CD14-positive monocyte (primary cell): Measurements from ENCODE around the gene SLC12A7. TPM values are rescaled to one million over a fixed set of nuclear protein-coding genes. Genes with fewer than 3 reads are reported as not detected.

Experiments used
- DNase-seq, 3 donors: peaks; one replicate each; pipeline ENCODE4 v3.0.0-alpha.2; 2011 to 2022
- H2AFZ ChIP-seq: 2 replicates; pipeline ENCODE4 v1.6.0; 2012; ENCODE audit warnings: mild to moderate bottlenecking, low read depth, low read length, inconsistent platforms; ENCODE audit not compliant: insufficient read depth, poor library complexity, severe bottlenecking
- H3K27ac ChIP-seq, 2 donors: 1 replicate in 1 of 2; 2 replicates in 1 of 2; pipeline ENCODE4 v1.5.1; 2012 to 2013; ENCODE audit warnings: low read length in 2 of 2, control low read depth in 1 of 2, inconsistent platforms in 1 of 2, low read depth in 1 of 2, mild to moderate bottlenecking in 1 of 2
- H3K27me3 ChIP-seq, 2 donors: one replicate each; pipeline versions ENCODE4 v1.6.0 to v1.6.1; 2011 to 2013; ENCODE audit warnings: low read length in 2 of 2; ENCODE audit not compliant: control insufficient read depth in 2 of 2, insufficient read depth in 2 of 2
- H3K36me3 ChIP-seq, 2 donors: replicated peaks in 1 of 2; 1 replicate in 1 of 2; 2 replicates in 1 of 2; pipeline versions ENCODE4 v1.5.1 to v1.6.1; 2012 to 2013; ENCODE audit warnings: low read length in 2 of 2, control low read depth in 1 of 2, inconsistent platforms in 1 of 2, mild to moderate bottlenecking in 1 of 2; ENCODE audit not compliant: insufficient read depth in 2 of 2, control insufficient read depth in 1 of 2
- H3K4me1 ChIP-seq, 2 donors: 1 replicate in 1 of 2; 2 replicates in 1 of 2; pipeline versions ENCODE4 v1.5.1 to v1.6.1; 2012 to 2013; ENCODE audit warnings: low read length in 2 of 2, control low read depth in 1 of 2, inconsistent platforms in 1 of 2, mild to moderate bottlenecking in 1 of 2, moderate library complexity in 1 of 2; ENCODE audit not compliant: insufficient read depth in 2 of 2, control insufficient read depth in 1 of 2
- H3K4me2 ChIP-seq: replicated peaks from 2 replicates; pipeline ENCODE3; 2012; ENCODE audit warnings: low read length, moderate library complexity, mild to moderate bottlenecking; ENCODE audit not compliant: poor library complexity, severe bottlenecking; ENCODE audit errors: extremely low read depth
- H3K4me3 ChIP-seq, 3 experiments: fragments of 200-600 bp in 1 of 3; sonication (generic) in 1 of 3; replicated peaks in 1 of 3; 1 replicate in 2 of 3; 2 replicates in 1 of 3; pipeline ENCODE4 v1.5.1; 2011 to 2013; ENCODE audit warnings: low read length in 3 of 3, mild to moderate bottlenecking in 3 of 3, control low read depth in 2 of 3, low read depth in 2 of 3, inconsistent platforms in 1 of 3, moderate library complexity in 1 of 3
- H3K79me2 ChIP-seq: 2 replicates; pipeline ENCODE4 v1.6.0; 2012; ENCODE audit warnings: mild to moderate bottlenecking, control low read depth, inconsistent platforms, low read length, moderate library complexity; ENCODE audit not compliant: insufficient read depth
- H3K9ac ChIP-seq: 2 replicates; pipeline ENCODE4 v1.6.0; 2017; ENCODE audit warnings: low read length, mild to moderate bottlenecking; ENCODE audit not compliant: insufficient read depth, poor library complexity, severe bottlenecking
- H3K9me3 ChIP-seq, 2 donors: replicated peaks in 1 of 2; 1 replicate in 1 of 2; 2 replicates in 1 of 2; pipeline versions ENCODE4 v1.5.1 to v1.6.1; 2012 to 2013; ENCODE audit warnings: low read length in 2 of 2, control low read depth in 1 of 2; ENCODE audit not compliant: control insufficient read depth in 1 of 2, insufficient read depth in 1 of 2
- H4K20me1 ChIP-seq: 2 replicates; pipeline ENCODE4 v1.6.0; 2012; ENCODE audit warnings: mild to moderate bottlenecking, low read length, control low read depth, moderate library complexity; ENCODE audit not compliant: insufficient read depth
- H3K27ac Mint-ChIP-seq, 7 donors: one replicate each; pipeline ENCODE4 v1.8.0; 2020; ENCODE audit warnings: mild to moderate bottlenecking in 7 of 7, mixed read lengths in 7 of 7, moderate library complexity in 6 of 7, inconsistent platforms in 2 of 7
- H3K27me3 Mint-ChIP-seq, 3 donors: one replicate each; pipeline ENCODE4 v1.8.0; 2021 to 2022; ENCODE audit warnings: low read depth in 3 of 3, mild to moderate bottlenecking in 3 of 3, mixed read lengths in 3 of 3, moderate library complexity in 3 of 3, inconsistent platforms in 1 of 3
- H3K36me3 Mint-ChIP-seq, 2 donors: one replicate each; pipeline ENCODE4 v1.8.0; 2020; ENCODE audit warnings: mixed read lengths in 2 of 2, inconsistent platforms in 1 of 2, mild to moderate bottlenecking in 1 of 2
- H3K4me1 Mint-ChIP-seq: one replicate; pipeline ENCODE4 v1.8.0; 2020; ENCODE audit warnings: mild to moderate bottlenecking, mixed read lengths
- H3K4me3 Mint-ChIP-seq, 2 donors: one replicate each; pipeline ENCODE4 v1.8.0; 2020; ENCODE audit warnings: mild to moderate bottlenecking in 2 of 2, mixed read lengths in 2 of 2, moderate library complexity in 1 of 2
- H3K9me3 Mint-ChIP-seq, 7 donors: one replicate each; pipeline ENCODE4 v1.8.0; 2020 to 2022; ENCODE audit warnings: mixed read lengths in 7 of 7, mild to moderate bottlenecking in 6 of 7, moderate library complexity in 6 of 7, inconsistent platforms in 2 of 7
- WGBS: methylation state at CpG from one replicate; pipeline ENCODE4 v1.1.5; 2013; ENCODE audit warnings: missing lambda C conversion rate; ENCODE audit not compliant: insufficient coverage; 5-methylcytosine and 5-hydroxymethylcytosine counted together
- intact Hi-C, 2 donors: fragments of 100-400 bp; cut with micrococcal nuclease; formaldehyde crosslinking; loops; one replicate each; pipeline versions ENCODE4 v1.15.0 to v1.15.1; 2023
- polyA plus RNA-seq, 3 donors: library from polyadenylated mRNA; depleted of rRNA in 1 of 3; unstranded in 2 of 3; stranded (reverse) in 1 of 3; fragments of 300-500 nt in 2 of 3; fragments of >200 nt in 1 of 3; fragmentation: Illumina TruSeq in 2 of 3; gene quantifications; 1 replicate in 2 of 3; 2 replicates in 1 of 3; pipeline ENCODE4 v1.2.3, GENCODE V29; 2012 to 2021
- TF ChIP-seq, protein P1 (sequence below): fragments of 200-600 bp; IDR thresholded peaks from one replicate; pipeline ENCODE4 v1.8.0; 2022; ENCODE audit warnings: antibody characterized with exemption, mild to moderate bottlenecking

The SLC12A7 gene
- polyA plus RNA-seq, 3 donors: 8.2 to 31.2 (median 12.5) TPM

DNA sequence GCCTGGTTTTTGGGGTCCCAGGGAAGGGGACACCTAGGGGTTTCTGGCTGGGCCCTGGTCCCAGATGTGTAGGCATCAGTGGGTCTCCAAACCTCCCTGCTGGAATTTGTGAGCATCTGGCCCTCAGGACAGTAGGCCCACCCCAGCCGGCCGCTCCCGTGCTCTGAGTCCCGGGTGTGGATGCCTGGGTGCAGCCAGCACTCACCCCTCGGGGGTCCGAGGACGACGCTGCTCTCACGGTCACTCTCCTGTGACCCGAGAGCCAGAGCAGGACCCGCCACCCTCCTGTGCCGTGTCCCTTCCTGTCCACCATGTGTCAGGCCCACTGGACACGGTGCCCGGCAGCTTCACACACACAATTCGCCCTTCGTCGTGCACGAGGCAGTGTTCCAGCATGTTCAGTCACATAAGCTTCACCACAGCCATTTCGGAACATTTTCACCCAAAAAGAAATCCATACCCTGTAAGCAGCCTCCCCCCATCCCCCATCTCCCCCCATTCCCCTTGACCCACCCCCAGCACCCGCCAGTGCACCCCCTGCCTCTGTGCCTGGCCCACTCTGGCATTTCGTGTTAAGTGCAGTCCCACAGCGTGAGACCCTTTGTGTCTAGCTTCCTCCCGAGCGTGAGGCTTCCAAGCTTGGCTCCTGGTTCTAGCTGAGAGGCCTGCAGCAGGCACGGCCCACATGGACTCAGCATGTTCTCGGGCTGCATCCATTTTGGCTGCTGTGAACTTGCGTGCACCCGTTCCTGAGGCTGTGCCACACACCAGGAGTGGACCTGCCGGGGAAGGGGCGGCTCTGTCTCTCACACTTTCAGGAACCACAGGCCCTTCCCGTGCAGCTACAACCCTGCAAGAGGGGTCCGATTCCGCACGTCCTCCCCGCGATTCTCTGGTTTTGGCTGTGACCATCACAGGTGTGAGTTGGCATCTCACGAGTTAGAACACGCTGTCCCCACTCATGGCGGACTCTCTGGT lies 62.7 kb downstream of the SLC12A7 start:
- TF ChIP-seq, protein P1, sequence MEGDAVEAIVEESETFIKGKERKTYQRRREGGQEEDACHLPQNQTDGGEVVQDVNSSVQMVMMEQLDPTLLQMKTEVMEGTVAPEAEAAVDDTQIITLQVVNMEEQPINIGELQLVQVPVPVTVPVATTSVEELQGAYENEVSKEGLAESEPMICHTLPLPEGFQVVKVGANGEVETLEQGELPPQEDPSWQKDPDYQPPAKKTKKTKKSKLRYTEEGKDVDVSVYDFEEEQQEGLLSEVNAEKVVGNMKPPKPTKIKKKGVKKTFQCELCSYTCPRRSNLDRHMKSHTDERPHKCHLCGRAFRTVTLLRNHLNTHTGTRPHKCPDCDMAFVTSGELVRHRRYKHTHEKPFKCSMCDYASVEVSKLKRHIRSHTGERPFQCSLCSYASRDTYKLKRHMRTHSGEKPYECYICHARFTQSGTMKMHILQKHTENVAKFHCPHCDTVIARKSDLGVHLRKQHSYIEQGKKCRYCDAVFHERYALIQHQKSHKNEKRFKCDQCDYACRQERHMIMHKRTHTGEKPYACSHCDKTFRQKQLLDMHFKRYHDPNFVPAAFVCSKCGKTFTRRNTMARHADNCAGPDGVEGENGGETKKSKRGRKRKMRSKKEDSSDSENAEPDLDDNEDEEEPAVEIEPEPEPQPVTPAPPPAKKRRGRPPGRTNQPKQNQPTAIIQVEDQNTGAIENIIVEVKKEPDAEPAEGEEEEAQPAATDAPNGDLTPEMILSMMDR: no peak
- Mint-ChIP-seq H3K4me1 (no peaks in the 10 kb centered on the region), H3K9me3 (peaks cover 4 to 44% (median 11%) of the 10 kb centered on the region in 7 donors), H3K36me3 (peaks cover 23% of the 10 kb centered on the region in 2 donors), H3K4me3 (no peak overlapping the region), H3K27me3 (peaks cover 0 to 2% (median 1%) of the 10 kb centered on the region in 3 donors), H3K27ac (peak overlapping the region in 1 of 7 donors; percentile 55)
- no peak overlapping the region for H3K4me2 ChIP-seq
- 90% methylated on average over 35 of the region's 39 CpGs for WGBS
- peaks cover 0 to 22% of the 10 kb centered on the region in 2 donors for H3K9me3 ChIP-seq
- no peaks in the 10 kb centered on the region for H3K27me3 ChIP-seq
- peaks cover 15 to 19% of the 10 kb centered on the region in 2 donors for H3K36me3 ChIP-seq
- intact Hi-C loops: no loop called here
- H3K27ac ChIP-seq: no peak overlapping the region
- no peaks in the 10 kb centered on the region for H3K4me1 ChIP-seq
- no peak overlapping the region for H2AFZ ChIP-seq
- no peaks in the 10 kb centered on the region for H3K79me2 ChIP-seq
- H3K9ac ChIP-seq: no peak overlapping the region
- H3K4me3 ChIP-seq: no peak overlapping the region
- H4K20me1 ChIP-seq: peaks cover 5% of the 10 kb centered on the region
- DNase-seq: no peak

DNA sequence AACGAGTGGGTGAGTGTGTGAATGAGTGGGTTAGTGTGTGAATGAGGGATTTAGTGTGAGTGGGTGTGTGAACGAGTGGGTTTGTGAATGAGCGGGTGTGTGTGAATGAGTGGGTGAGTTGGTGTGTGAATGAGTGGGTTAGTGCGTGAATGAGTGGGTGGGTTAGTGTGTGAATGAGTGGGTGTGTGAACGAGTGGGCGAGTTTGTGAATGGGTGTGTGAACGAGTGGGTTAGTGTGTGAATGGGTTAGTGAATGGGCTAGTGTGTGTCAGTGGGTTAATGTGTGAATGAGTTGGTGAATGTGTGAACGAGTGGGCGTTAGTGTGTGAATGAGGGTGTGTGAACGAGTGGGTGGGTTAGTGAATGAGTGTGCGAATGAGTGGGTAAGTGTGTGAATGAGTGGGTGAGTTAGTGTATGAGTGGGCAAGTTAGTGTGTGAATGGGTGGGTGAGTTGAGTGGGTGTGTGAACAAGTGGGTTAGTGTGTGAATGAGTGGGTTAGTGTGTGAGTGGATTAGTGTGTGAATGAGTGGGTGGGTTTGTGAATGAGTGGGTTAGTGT lies 63.6 kb downstream of the SLC12A7 start:
- no peak overlapping the region for H3K9ac ChIP-seq
- Mint-ChIP-seq H3K4me3 (no peak overlapping the region), H3K27me3 (peaks cover 0 to 3% (median 2%) of the 10 kb centered on the region in 3 donors), H3K9me3 (peaks cover 4 to 51% (median 12%) of the 10 kb centered on the region in 7 donors), H3K36me3 (peaks cover 15 to 18% of the 10 kb centered on the region in 2 donors), H3K27ac (peak overlapping the region in 2 of 7 donors; percentile 1 to 10), H3K4me1 (no peaks in the 10 kb centered on the region)
- no peaks in the 10 kb centered on the region for H3K4me1 ChIP-seq
- H3K27me3 ChIP-seq: no peaks in the 10 kb centered on the region
- no peaks in the 10 kb centered on the region for H4K20me1 ChIP-seq
- no peak overlapping the region for H3K27ac ChIP-seq
- no peak for DNase-seq
- 99% methylated on average over 10 of the region's 11 CpGs for WGBS
- H3K79me2 ChIP-seq: no peaks in the 10 kb centered on the region
- intact Hi-C loops: no loop called here
- H3K36me3 ChIP-seq: peaks cover 9 to 16% of the 10 kb centered on the region in 2 donors
- H2AFZ ChIP-seq: no peak overlapping the region
- no peak overlapping the region for H3K4me2 ChIP-seq
- TF ChIP-seq, protein P1: no peak
- no peak overlapping the region for H3K4me3 ChIP-seq
- H3K9me3 ChIP-seq: peaks cover 0 to 22% of the 10 kb centered on the region in 2 donors
